Stimulated activated CD4-positive, alpha-beta T cell treated with anti-CD3 and anti-CD28 coated beads, Interleukin-4, amount 100 ng/mL, for 24 hours (primary cell): ENCODE measurements around the gene FLVCR2.
"Not testable (repeated sequence)": the region's sequence is repeated elsewhere in the genome, so short reads cannot be mapped to it uniquely, and the experiment has no call there.

Source experiments
- DNase-seq: peaks from one replicate; pipeline ENCODE4 v3.0.0-alpha.2; 2020

The FLVCR2 gene

DNA sequence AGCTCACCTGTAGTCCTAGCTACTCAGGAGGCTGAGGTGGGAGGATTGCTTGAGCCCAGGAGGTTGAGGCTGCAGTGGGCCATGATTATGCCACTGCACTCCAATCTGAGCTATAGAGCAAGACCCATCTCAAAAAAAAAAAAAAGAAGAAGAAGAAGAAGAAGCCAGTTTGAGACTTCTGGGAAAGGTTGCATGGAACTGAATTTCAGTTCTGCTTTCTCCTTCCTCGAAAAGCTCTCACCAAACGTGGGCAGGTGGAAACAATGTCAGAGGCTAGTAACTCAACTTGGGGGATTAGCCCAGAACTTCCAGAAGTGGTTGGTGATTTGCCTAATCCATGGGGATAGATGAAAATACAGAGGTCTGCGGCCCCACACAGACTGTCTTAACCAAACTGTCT, 18.7 kb downstream of the FLVCR2 start:
- no peak for DNase-seq

DNA sequence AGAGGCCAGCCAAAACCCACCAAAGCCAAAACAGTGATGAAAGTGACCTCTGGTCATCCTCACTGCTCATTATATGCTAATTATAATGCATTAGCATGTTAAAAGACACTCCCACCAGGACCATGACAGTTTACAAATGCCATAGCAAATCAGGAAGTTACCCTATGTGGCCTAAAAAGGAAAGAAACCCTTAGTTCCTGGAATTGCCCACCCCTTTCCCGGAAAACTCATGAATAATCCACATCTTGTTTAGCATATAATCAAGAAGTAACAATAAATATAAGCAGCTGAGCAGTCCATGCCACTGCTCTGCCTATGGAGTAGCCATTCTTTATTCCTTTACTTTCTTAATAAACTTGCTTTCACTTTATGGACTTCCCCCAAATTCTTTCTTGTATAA, 21.7 kb downstream of the FLVCR2 start:
- DNase-seq, result not testable (repeated sequence)

DNA sequence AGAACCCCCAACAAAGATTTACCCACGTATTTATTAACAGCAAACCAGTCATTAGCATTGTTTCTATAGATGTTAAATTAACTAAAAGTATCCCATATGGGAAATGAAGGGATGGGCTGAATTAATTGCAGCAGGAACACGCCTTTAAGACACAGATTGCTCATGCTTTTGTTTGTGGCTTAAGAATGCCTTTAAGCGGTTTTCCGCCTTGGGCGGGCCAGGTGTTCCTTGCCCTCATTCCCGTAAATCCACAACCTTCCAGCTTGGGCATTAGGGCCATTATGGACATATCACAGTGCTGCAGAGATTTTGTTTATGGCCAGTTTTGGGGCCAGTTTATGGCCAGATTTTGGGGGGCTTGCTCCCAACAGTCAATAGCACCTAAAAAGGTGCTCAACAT, 22.6 kb downstream of the FLVCR2 start:
- DNase-seq, result not testable (repeated sequence)

DNA sequence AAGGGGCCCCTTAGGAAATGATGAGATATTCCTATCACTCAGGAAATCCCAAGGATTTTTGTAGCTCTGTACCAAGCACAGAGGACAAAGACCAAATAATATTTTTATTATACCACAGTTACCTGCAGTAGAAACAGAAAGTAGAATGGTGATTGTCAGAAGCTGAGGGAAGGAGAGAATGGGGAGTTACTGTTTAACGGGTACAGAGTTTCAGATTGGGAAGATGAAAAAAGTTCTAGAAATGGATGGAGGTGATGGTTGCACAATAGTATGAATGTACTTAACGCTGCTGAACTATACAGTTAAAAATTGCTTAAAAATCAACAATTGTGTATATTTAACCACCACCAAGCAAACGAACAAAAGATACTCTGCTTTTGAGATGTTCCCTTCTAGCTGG, 24.1 kb downstream of the FLVCR2 start:
- DNase-seq, result no peak

DNA sequence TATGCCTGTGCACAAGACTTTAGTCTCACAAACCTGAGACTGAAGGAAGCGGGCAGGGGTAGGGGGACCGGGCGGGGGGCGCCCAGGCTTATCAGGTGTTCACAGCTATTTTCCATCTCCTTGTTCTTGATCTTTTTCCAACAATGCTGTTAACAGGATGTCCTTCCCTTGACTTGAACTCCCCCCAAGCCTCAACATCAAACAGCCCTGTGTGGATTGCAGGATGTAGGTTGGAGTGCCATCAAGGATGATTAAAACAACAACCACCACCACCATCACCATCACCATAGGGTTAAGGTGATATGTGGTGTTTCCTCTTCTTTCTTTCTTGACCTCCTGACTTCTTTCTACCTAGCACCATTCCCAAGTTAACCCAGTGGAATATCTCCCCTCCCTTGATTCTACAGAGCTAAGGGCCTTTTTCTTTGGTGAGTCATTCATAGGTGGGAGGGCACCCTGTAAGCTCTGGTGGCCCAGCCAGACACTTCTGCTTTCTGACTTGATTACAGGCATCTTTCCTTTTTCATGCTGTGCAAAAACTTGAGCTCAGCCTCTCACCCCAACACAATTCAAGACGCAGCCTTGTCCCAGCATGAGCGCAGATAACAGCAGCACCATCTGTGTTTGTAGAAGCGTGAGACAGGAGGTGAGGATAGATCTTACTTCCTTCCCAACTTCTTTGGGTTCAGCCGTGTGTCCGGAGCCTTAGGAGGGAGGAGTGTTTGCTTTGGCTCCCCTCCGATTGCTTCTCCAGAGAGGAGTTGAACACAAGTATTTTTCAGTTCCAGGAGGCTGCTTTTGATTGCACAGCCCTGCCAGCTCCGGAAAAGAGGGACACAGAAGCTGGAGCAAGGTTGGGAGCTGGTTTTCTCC, 26.8 kb downstream of the FLVCR2 start:
- DNase-seq, result no peak

DNA sequence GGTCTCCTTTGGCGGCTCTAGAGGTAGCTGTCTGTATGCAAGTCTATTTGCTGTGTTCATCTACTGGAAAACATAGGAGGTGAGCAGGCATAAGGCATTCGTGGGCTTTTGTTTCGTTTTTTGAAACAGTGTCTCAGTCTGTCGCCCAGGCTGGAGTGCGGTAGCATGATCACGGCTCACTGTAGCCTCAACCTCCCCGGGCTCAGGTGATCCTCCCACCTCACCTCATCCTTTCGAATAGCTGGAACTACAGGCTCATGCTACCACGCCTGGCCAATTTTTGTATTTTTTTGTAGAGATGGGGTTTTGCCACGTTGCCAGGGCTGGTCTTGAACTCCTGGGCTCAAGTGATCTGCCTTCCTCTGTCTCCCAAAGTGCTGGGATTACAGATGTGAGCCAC, 27.5 kb downstream of the FLVCR2 start:
- DNase-seq, result no peak

DNA sequence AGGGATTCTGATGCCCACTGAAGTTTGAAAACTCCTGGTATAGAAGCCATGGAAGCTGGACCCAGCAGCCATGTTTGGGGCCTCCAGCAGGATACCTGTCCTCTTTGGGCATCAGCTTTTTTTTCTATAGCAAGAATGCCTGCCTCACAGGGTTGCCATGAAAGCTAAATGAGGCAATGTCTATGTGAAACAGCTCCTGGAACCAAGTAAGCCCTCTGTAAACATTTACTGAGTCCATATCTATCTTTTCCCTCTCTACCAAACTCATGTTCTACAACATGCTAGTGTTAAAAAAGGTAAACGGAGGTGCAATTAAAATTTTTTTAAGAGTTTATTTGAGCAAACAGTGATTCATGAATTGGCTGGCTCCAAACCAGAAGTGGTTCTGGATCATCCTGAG, 28.6 kb downstream of the FLVCR2 start:
- no peak for DNase-seq

DNA sequence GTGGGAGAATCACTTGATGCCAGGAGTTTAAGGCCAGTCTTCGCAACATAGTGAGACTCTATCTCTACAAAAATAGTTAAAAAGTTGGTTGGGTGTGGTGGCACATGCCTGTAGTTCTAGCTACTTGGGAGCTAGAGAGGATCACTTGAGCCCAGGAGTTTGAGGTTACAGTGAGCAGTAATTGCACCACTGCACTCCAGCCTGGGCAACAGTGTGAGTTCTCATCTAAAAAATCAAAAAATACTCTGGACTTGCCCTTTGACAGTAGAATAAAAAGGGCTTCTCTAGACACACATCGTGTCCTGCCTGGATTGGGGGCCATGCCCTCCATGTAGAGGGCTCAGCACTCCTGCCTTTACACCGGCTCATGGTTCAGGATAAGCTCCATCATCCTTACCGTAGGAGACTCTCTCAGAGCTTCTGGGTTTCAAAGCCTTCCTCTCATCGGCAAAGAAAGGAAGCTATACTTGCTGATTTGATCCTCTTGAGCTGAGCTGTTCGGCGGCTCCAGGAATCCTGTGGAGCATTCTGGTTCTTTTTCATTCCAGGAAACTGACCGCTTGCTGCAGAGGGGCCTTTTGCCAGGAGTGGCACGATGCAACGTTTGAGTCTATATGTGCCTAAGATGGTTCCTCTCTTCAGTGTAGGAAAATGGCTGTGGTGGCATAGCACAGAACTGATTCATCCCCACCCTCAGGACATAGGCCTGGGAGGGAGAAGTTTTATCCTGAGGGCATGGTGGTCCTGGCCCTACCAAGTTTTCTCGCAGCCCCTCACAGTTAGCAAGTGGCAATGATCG, 29.6 kb downstream of the FLVCR2 start:
- DNase-seq, result no peak

DNA sequence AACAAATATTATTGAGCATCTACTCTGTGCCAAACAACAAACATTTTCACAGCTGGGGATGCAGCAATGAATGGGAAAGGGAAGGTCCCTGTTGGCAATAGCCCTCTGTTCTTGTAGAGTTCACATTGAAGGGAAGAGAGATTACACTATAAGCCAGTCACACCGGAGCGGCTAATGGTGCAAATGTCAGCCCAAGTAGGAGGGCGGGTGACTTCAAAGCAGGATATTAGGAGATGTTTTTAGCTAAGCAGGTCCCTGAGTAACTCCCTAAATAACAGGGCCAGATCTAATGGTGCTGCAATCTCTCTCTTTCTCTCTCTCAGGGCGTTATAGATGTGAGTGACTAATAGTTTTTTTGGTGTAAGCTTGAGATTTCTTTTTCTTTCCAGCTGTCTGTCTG, 30.7 kb downstream of the FLVCR2 start:
- DNase-seq, result no peak

DNA sequence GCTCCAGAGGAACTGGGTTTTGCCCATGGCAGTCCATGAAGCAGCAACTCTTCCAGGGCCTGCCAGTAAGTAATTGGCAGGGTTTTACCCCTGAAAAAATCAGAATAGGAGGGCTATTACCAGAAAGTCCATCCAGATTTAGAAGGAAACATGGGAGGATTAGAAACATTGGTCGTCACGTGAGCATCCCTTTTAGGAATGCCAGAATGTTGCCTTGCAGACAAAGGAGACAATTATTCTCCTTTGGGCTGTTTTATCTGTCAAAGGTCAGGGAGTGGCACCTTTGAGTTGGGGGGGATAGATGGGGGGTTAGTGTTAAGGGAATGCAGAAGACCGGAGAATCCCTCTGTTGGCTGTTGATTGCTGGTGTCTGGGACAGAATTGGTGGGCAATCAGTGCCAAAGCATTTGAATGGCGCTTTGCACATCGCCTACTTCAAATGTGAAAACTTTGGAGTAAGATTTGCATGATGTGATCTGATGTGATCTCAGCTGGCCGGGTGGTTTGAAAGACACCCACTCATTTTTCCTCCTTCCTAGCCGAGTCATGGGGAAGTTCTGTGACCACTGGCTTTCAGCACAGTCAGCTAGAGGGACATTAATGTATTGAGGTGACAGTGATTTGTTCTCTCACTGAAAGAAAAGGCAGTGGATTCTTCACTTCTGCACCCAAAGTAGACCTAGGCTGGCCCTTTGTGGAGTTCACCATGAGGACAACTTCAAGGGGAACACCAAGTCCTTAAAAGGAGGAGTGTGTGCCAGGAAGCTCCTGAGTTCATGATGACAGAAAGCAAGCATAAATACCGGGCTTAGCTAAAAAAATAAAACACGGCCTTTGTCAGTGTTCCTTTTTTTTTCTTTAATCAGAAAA, 31.4 kb downstream of the FLVCR2 start:
- DNase-seq, result no peak

DNA sequence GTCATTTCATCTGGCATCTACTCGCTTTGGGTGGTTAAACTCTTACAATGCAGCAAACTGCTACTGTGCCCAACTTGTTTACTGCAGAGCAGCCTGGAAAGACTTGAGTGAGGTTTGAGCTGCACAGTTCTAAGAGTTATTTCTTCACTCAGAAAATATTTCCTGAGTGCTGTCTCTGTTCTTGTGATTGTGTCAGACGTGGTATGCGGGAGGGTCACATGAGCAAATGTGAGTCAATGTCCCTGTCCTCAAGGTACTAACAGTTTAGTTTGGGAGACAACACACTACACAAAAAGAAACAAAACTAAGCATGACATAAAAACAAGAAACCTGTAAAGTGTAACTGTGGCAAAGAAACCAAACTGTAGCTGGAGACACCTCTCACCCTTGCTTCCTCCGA, 32.4 kb downstream of the FLVCR2 start:
- DNase-seq, result no peak

DNA sequence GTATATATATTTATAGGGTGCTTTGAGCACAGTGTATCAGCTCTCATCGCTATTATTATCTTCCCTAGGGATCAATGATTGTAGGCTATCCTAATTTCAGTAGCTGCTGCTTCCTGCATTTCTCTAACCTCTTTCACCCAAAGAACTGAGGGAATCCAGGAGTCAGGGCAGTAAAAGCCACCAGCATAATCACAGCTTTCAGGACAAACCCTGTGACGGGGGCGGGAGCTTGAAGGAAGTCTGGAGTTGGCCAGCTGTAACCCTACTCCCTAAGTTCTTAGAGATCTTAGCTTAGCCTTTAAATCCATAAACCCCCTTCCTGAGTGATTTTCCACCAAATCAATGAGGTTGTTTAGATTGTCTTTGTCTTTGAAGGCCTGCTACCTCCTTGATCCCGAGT, 33.7 kb downstream of the FLVCR2 start:
- DNase-seq, result no peak

DNA sequence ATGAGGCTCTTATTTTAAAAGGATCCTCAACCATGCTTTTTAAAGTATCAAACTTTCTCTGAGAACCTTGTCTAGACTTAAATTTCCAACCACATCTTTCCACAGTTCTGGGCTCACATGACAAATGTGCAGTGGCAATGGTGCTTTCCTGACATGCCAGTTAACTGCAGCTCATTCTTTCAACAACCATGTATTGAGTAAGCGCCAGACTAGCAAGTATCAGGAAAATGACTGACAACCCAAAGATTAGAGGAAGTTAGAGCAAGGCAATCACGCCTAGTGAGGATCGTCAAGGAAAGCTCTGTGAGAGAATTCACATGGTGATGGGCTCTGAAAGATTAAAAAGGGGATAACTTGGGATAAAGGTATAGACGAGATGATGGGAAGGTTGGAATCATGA, 35.8 kb downstream of the FLVCR2 start:
- no peak for DNase-seq

DNA sequence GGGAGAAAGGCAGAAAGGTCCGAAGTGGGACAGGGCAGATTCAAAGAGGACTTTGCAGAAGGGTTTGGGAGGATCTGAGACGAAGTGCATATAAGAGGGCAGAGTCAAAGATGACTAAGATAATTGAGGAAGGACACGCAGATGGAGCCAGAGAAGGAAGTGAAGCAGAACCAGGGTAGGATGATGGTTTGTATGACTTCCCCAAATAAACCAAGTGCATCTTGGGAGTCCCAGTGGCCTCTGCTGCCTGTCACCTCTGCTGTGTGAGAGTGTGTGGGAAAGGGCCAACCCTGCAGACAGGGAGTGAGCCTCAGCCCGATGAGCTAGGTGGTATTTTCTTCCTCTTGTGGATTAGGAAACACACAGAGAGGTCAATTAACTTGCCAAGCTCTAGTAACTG, 36.8 kb downstream of the FLVCR2 start:
- DNase-seq, result no peak

DNA sequence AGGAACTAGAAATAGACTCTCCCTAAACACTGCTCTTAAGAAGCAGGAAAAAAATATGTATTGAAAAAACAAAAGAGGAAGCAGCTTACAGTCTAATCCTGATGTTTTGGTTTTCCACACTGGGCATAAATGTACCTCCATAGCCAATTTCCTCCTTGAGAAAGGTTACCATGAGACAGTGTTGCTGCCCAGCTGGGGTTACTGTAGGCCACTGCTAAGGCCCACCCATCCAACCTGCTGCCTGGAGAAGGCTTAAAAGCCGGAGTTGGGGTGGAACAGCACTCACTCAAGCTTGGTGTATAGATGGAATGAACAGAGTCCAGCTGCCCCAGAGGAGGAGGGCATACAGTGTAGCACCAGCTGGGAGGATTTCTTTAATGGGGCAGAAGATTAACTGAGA, 41.1 kb downstream of the FLVCR2 start:
- DNase-seq, result no peak

DNA sequence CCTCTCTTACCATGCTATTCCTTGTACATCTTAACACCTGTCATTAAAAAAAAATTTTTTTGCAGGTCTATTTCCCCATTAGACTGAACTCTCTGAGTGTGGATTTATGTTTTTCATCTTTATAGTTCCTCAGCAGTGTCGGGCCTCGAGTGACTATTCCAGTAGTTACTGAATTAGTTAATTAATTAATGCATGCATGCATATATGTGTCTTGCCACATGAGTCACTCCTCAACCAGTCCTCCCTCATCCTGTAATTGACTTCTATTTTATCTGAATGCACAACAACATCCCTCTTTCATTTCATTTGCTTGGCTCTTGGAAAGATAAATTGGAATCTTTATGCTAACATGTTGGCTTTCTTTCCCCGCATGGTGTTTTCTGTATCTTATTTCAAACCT, 46.6 kb downstream of the FLVCR2 start:
- DNase-seq, result no peak

DNA sequence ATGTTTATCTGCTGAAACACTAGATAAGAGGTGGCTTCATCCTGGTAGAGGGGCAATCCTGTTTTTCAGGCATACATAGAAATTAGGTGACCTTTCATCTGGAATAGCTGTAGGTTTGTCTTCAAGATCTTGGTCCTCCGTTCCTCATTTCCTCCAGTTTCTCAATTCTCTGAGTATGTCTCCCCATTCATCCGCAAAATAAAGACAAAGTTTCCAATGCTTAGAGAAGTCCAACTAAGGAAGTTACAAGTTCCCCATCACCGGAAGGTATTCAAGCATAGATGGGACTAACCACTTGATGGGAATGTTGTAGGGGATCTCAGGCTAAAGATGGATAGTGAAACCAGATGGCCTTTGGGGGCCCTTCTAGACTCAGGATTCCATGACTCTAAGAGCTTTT, 48.0 kb downstream of the FLVCR2 start:
- no peak for DNase-seq

DNA sequence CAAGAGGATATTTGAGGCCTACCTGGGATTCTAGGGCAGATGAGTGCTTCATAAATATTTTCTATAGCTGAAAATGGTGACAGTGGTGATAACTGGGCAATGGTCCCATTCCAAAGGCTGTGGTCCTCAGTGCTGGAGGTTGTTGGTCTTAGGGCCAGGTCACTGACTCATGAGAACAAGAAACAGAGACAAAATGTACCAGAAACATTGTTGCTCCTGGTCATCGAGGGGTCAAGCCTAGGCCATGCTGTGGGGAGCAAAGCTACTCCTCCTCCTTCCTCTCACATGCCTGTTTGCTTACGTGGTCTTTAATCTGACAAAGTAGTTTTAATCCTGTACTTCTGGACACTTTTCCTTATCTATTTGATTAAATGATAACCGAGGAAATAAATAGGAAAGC, 48.4 kb downstream of the FLVCR2 start:
- DNase-seq, result no peak

DNA sequence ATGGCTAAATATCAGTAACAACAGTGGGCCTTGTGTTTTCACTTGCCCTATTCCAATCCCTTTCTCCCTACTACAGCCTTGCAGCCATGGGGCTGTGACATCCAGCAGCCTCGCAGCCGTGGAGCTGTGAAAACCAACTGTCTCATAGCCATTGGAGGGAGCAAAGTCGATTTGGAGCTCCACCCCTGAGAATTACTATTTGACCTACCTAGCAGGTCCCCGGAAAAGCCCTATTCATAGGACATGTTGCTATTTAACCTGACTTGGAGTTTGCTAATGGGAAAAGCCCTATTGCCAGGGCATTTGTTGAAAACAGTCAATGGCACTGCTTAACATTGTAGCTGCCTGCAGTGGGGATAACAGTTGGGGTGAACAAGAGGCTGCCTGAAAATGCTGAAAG, 49.0 kb downstream of the FLVCR2 start:
- no peak for DNase-seq

DNA sequence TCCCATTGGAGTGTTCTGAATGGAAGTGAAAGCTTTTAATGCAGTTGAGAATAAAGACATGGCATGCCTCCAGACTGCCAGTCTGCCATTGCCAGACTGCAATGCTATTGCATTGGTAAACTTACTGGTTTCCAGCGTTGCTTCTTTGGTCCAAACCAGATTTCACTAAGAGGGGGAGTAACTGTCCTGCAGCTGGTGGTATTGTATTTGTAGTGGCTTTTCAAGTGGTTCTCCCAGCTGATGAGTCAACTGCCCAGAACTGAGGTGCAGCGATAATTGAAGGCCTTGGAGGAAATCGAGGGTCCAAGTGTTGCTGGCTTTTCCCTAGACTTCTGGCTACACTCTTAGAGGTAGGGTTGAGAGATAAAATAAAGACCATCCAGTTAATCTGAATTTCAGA, 50.4 kb downstream of the FLVCR2 start:
- no peak for DNase-seq

DNA sequence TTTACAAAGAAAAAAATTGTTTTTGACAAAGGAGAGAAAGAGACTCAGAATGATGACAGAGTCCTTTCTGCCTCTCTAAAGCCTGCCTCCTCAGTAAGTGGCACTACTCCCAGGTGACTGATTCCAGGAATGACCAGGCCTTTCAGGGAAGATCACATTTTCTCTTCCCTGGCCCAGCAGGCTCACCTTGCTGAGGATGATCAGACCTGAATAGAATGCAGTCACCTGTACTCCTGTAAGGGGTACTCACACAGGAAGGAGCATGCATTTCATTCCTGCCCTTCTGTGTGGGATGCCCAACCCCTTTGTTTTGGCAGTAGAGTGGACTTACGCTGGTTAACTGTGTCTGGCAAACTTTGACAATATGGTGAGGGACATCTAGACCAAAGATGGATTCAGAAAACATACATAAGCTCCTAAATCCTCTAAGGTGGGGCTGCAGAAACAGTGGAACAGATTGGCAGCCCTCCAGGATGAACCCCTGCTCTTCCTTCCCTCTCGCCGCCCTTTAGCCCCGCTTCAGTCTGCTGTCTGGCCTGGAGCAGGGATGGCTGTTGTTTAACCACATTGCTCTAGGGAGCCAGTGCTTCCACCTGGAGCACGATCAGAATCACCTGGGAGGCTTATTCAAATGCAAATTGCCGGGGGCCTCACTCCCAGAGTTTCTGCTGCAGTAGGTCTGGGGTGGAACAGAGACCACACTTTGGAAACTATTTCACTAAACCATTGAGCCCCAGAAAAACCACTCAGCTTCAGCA, 52.5 kb downstream of the FLVCR2 start:
- no peak for DNase-seq

DNA sequence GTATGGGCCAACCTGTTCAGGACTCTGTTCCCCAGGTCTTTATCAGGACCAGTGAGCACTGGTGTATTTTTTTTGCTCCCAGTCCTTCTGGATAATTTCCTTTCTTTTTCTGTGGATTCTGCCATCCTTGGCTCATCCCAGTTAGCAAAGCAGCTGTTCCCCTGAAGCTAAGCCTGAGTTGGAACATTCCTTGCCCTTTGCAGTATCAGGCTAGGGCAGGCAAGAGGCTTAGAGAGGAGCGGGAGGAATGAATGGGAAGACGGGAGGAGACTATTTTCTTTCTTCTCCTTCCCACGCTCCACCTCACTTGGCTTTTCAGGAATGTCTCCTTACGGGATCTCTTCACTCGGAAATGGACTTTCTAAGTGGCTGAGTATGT, 53.0 kb downstream of the FLVCR2 start:
- DNase-seq, result no peak

DNA sequence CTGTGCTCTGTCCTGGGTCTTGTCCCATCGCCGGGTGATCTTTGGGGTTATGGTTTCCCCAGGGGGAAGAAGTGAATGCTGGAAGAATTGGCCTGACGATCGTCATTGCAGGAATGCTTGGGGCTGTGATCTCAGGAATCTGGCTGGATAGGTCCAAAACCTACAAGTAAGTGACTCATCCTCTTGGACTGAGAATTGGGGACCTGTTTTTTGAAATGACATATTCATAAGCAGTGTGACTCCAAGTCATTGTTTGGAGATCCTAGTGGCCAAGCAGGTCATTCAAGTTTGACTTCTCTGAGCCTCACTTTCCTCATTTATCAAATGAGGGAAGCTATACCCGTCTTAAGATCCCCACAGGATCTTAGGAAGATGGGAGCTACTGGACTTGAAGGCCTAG, 56.4 kb downstream of the FLVCR2 start:
- DNase-seq, result no peak
